NCI-H524 treated with DMSO at 0.1 percent for 48 hours (cell line): ENCODE data around the gene C1QTNF8.

Source experiments
- DNase-seq: peaks from one replicate; lab custom pipeline; 2025; lab: John Stamatoyannopoulos, UW

The C1QTNF8 gene

GRCh38 chr16:1108299-1109252 lies 12.5 kb upstream of the C1QTNF8 start:
- peak; percentile 53 for DNase-seq

- no peak for DNase-seq
Measured at GRCh38 chr16:1107731-1108130, 11.7 kb upstream of the C1QTNF8 start.

- DNase-seq = no peak
Measured at GRCh38 chr16:1107141-1107540, 11.1 kb upstream of the C1QTNF8 start.

GRCh38 chr16:1106659-1107058 lies 10.6 kb upstream of the C1QTNF8 start:
- DNase-seq = no peak

GRCh38 chr16:1105888-1106620 lies 10.0 kb upstream of the C1QTNF8 start:
- DNase-seq = no peak

GRCh38 chr16:1103636-1103980 lies 7.6 kb upstream of the C1QTNF8 start:
- DNase-seq = no peak

GRCh38 chr16:1102921-1103635 lies 7.0 kb upstream of the C1QTNF8 start:
- no peak for DNase-seq

GRCh38 chr16:1102333-1102700 lies 6.3 kb upstream of the C1QTNF8 start:
- DNase-seq = no peak

- no peak for DNase-seq
Measured at GRCh38 chr16:1101573-1102332, 5.7 kb upstream of the C1QTNF8 start.

- DNase-seq = no peak
Measured at GRCh38 chr16:1101133-1101532, 5.1 kb upstream of the C1QTNF8 start.

GRCh38 chr16:1100084-1100800 lies 4.2 kb upstream of the C1QTNF8 start:
- DNase-seq = no peak

- no peak for DNase-seq
Measured at GRCh38 chr16:1099189-1100083, 3.4 kb upstream of the C1QTNF8 start.

GRCh38 chr16:1098266-1098991 lies 2.4 kb upstream of the C1QTNF8 start:
- no peak for DNase-seq

- DNase-seq = no peak
Measured at GRCh38 chr16:1097800-1098199, 1.8 kb upstream of the C1QTNF8 start.

- no peak for DNase-seq
Measured at GRCh38 chr16:1097156-1097555, 1.1 kb upstream of the C1QTNF8 start.

- DNase-seq = no peak
Measured at GRCh38 chr16:1095450-1096168, 435 bp downstream of the C1QTNF8 start.

GRCh38 chr16:1094601-1095449 lies 1.2 kb downstream of the C1QTNF8 start:
- DNase-seq = no peak

GRCh38 chr16:1094124-1094479 lies 1.9 kb downstream of the C1QTNF8 start:
- no peak for DNase-seq
